ENCODE data around the gene BTBD6. TPM values are rescaled to one million over a fixed set of nuclear protein-coding genes. Genes with fewer than 3 reads are reported as not detected.

Gene BTBD6
- total RNA-seq, 2 donors from 2014 or later: 60.0 to 82.5 TPM

GRCh38 chr14:105279642-105280361, 31.5 kb downstream of the BTBD6 start:
- Histone ChIP-seq H3K9me3 (no peaks in the 10 kb centered on the region), H3K4me1 (replicated peaks) (no peaks in the 10 kb centered on the region), H3K4me3 (no peak overlapping the region), H3K27ac (no peak overlapping the region), H3K36me3 (no peaks in the 10 kb centered on the region), H3K27me3 (replicated peaks; ENCODE audit: insufficient read depth) (no peaks in the 10 kb centered on the region)
- TF ChIP-seq POLR2A (IDR thresholded peaks at IDR 0.05) (no peak), CTCF (IDR thresholded peaks at IDR 0.05) (no peak)
- 86% methylated on average over 18 of the region's 18 CpGs for WGBS
- intact Hi-C loops (cut with DNase I): loop anchor here (5.0 to 10.0 kb wide), 2 partner anchors 78 to 185 kb away; no protein-coding TSS in a partner anchor
- DNase-seq (ENCODE audit: low spot score): no peak

GRCh38 chr14:105280525-105280924, 32.2 kb downstream of the BTBD6 start:
- TF ChIP-seq CTCF (IDR thresholded peaks at IDR 0.05) (no peak), POLR2AphosphoS5 (IDR thresholded peaks at IDR 0.05) (no peak), POLR2A (IDR thresholded peaks at IDR 0.05) (no peak)
- Histone ChIP-seq H3K27me3 (replicated peaks; ENCODE audit: insufficient read depth) (no peaks in the 10 kb centered on the region), H3K27ac (no peak overlapping the region), H3K4me1 (replicated peaks) (no peaks in the 10 kb centered on the region), H3K9me3 (no peaks in the 10 kb centered on the region), H3K4me3 (no peak overlapping the region), H3K36me3 (no peaks in the 10 kb centered on the region)
- WGBS: 96% methylated on average over 21 of the region's 21 CpGs
- no peak for DNase-seq (ENCODE audit: low spot score)
- intact Hi-C loops (cut with DNase I): loop anchor here (5.0 to 10.0 kb wide), 2 partner anchors 78 to 186 kb away; no protein-coding TSS in a partner anchor

GRCh38 chr14:105281371-105282097, 33.2 kb downstream of the BTBD6 start:
- Histone ChIP-seq H3K36me3 (no peaks in the 10 kb centered on the region), H3K27ac (no peak overlapping the region), H3K4me3 (no peak overlapping the region), H3K27me3 (replicated peaks; ENCODE audit: insufficient read depth) (no peaks in the 10 kb centered on the region), H3K4me1 (replicated peaks) (no peaks in the 10 kb centered on the region), H3K9me3 (no peaks in the 10 kb centered on the region)
- intact Hi-C loops (cut with DNase I): loop anchor here (5.0 to 10.0 kb wide), 2 partner anchors 79 to 187 kb away; no protein-coding TSS in a partner anchor
- TF ChIP-seq POLR2A (IDR thresholded peaks at IDR 0.05) (no peak), CTCF (IDR thresholded peaks at IDR 0.05) (peak; percentile 20 to 66 (median 51)), POLR2AphosphoS5 (IDR thresholded peaks at IDR 0.05) (peak; percentile 12)
- DNase-seq (ENCODE audit: low spot score): no peak
- WGBS: 63% methylated on average over 23 of the region's 23 CpGs

- intact Hi-C loops (cut with DNase I): loop anchor here (5.0 to 10.0 kb wide), 2 partner anchors 80 to 187 kb away; no protein-coding TSS in a partner anchor
- Histone ChIP-seq H3K4me1 (replicated peaks) (no peaks in the 10 kb centered on the region), H3K27ac (no peak overlapping the region), H3K9me3 (no peaks in the 10 kb centered on the region), H3K4me3 (no peak overlapping the region), H3K36me3 (no peaks in the 10 kb centered on the region), H3K27me3 (replicated peaks; ENCODE audit: insufficient read depth) (no peaks in the 10 kb centered on the region)
- WGBS: 73% methylated on average over 16 of the region's 16 CpGs
- TF ChIP-seq CTCF (IDR thresholded peaks at IDR 0.05) (no peak), POLR2AphosphoS5 (IDR thresholded peaks at IDR 0.05) (no peak), POLR2A (IDR thresholded peaks at IDR 0.05) (no peak)
- DNase-seq (ENCODE audit: low spot score): no peak
These were observed 33.9 kb downstream of the BTBD6 start for GRCh38 chr14:105282098-105282725.

Data from prostate gland (tissue), 2 donors.